ENCODE measurements around the gene ADSS2. TPM values are rescaled to one million over a fixed set of nuclear protein-coding genes. Genes with fewer than 3 reads are reported as not detected.

Gene ADSS2
- total RNA-seq, 1 experiment from 2014 or later = 90.2 TPM

DNA sequence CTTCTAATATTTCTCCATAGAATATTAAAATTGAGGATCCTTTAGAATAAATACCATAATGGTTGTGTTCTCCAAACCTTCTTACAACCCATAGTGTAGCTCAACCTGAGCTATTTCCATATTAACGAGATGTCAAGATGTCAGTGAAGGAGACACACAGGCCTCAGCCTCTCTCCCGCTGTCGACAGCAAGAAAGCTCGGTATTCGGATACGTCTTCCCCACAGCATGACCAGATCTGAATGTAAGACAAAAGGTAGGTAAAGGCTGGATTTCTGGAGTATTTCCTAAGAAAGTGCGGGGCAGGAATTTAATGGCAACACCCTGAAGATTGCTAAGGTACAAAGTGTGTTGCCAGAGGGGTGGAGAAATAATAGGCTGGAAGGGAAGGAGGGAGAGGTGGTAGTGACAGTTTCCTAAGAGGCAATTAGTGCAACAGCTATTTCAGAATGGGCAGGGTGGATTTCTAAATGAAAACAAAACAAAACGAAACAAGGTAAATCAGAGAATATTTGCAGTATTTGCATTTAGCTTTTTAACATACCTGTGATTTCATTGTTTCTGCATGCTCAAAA, 1.7 kb downstream of the ADSS2 start:
- Histone ChIP-seq H3K4me3 (peak overlapping the region; percentile 81), H3K9me3 (peaks cover 2% of the 10 kb centered on the region; the same call in 1 of the 2 replicates), H3K36me3 (peaks cover 39% of the 10 kb centered on the region), H3K27me3 (no peaks in the 10 kb centered on the region)
- DNase-seq = no peak

DNA sequence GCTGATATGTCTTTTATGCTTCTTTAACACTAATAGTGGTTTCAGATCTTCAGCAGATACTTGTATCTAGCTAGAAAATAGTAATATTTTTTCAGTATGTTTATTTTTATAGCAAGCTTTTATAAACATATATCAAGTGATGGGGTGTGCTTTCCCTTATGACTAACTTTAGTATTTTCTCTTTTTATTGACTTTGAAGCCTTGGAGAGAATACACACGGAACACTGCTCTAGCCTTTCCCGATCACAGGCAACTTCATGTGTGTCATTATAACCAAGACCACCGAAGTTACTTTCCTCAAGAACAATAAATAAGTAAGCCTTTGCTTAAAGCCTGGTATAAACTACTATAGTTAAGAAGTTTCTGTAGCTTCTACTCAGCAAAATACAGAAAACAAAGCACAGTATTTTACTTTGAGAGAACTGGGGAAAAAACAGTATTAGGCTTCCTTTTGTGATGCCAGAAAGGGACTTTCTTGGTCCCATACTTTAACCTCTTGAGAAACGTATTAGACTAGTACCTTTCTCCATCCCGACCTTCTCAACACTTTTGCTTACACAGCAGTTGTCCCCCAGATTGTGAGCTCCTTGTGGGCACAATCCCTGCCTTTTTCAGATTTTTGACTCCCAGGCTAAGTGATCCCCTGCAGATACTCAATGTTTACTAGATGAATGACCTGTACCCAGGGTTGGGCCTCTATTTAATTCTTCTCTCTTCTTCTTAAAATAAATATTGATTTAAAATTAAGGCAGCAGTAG, 3.3 kb downstream of the ADSS2 start:
- no peak for DNase-seq
- Histone ChIP-seq H3K27me3 (no peaks in the 10 kb centered on the region), H3K36me3 (peaks cover 45% of the 10 kb centered on the region), H3K9me3 (peaks cover 2% of the 10 kb centered on the region; the same call in 1 of the 2 replicates), H3K4me3 (no peak overlapping the region; the same call in 1 of the 2 replicates)

DNA sequence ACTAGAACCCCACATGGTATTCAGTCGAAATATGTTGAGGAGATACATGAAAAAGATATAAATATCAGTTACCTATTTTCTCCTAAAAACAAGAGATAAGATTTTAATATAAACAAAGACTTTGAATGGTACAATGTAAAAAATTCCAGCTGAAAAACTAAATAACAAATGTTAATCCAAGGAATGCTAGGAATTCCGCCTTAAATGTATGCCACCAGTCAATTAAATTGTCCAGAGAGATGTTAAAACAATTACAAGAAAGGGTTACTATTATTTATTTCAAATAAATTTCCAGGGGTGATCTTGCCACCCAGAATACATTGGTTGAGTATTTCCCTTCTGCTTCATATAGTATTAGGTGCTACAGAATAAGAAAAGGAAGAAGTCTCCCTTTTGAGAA, 4.2 kb downstream of the ADSS2 start:
- DNase-seq = no peak
- H3K4me3 ChIP-seq = no peak overlapping the region
- no peaks in the 10 kb centered on the region for H3K27me3 ChIP-seq
- peaks cover 50% of the 10 kb centered on the region for H3K36me3 ChIP-seq
- no peaks in the 10 kb centered on the region for H3K9me3 ChIP-seq

DNA sequence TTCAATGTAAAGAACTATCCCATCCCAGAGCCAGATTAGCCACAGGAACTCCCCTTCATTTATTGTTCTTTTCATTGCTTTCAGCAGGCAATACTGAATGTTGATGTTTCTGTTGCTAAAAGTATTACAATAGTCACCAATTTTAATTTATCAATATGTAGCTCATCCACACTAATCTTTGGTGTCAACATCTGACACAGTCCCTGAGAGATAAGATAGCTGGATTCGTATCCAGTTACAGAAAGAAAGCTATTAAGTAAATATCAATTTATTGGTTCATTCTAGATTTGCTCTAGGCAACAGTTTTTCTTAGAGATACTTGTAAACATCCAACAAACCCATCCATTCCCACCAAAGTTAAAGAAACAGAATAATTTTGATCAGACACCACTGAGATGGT, 4.7 kb downstream of the ADSS2 start:
- H3K9me3 ChIP-seq = no peaks in the 10 kb centered on the region
- no peaks in the 10 kb centered on the region for H3K27me3 ChIP-seq
- H3K4me3 ChIP-seq = no peak overlapping the region
- no peak for DNase-seq
- H3K36me3 ChIP-seq = peaks cover 55% of the 10 kb centered on the region

DNA sequence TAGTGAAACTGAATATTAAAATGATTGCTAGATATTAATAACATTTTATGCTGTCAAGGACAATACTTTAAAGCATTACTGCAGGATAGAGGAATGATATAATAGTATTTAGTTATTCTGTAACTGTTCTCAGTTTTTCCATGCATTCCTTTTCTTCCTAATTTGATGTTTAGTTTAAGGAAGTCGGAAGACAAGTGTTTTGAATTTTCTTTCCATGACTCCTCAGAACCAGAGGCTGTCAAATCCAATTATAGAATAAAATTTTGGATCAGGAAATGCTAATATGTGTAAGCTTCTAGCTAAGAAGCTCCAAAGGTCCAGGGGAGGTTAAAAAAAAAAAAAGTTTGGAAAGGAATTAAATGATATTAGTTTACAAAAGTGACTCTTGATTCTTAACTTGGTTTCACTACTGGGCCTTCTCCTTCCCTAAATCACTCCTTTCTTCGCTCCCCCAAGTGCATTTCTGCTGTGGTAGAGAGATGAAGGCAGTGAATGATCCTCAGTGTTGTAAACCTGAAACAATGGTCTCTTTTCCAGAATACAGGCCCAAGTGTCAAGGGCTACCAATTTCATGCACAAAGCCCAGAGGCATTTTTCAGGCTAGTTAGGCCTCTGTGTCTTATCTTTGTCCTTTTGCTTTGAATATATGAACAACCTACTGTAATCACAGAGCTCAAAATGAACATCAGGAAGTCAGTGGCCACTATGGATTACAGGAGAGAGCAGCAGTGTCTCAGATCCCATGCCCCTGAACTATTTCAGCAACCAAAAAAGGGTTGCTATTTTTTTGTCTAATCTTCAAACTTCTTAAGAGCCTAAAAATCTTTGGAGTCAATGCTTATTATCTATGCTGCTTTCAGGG, 6.2 kb downstream of the ADSS2 start:
- H3K36me3 ChIP-seq = peaks cover 53% of the 10 kb centered on the region
- DNase-seq = no peak
- no peak overlapping the region for H3K4me3 ChIP-seq
- no peaks in the 10 kb centered on the region for H3K9me3 ChIP-seq
- H3K27me3 ChIP-seq = no peaks in the 10 kb centered on the region

DNA sequence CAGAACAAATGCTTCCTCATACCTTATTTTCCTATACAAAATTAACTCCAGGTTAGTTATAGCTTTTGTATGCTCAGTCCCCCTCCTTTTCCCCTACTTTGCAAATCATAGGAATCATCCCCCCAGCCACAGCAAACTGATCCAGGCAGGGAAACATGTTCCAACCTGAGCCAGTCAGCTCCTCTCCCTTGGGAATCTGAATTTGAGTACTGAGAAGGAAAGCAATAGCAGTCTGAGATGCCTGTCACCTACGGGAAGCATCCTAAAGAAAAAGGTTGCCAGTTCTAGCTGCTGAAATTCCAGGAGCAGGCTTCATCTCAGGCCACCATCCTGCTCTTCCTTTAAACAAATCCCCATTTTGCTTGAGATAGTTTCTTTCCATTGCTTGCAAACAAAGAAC, 6.9 kb downstream of the ADSS2 start:
- Histone ChIP-seq H3K9me3 (no peaks in the 10 kb centered on the region), H3K36me3 (peaks cover 46% of the 10 kb centered on the region), H3K4me3 (no peak overlapping the region), H3K27me3 (no peaks in the 10 kb centered on the region)
- DNase-seq = no peak

DNA sequence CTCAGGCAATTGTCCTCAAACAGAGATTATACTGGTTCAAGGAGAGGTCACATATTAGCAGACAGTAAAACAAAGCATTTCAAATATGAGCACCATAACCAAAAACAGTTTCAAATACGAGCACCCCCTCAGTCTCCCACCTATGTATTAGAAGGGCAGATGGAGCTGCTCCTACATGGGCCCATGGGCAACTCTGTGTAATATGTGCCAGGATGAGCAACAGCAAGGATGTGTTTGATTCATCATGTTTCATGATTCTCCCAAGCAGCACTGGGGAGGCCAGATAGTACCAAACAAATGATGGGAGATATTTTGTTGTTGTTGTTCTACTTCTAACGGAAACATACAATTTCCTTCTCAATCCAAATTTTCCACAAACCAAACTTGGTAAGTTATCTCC, 8.9 kb downstream of the ADSS2 start:
- H3K4me3 ChIP-seq = no peak overlapping the region
- H3K27me3 ChIP-seq = no peaks in the 10 kb centered on the region
- H3K36me3 ChIP-seq = peaks cover 31% of the 10 kb centered on the region
- H3K9me3 ChIP-seq = no peaks in the 10 kb centered on the region
- DNase-seq = no peak

DNA sequence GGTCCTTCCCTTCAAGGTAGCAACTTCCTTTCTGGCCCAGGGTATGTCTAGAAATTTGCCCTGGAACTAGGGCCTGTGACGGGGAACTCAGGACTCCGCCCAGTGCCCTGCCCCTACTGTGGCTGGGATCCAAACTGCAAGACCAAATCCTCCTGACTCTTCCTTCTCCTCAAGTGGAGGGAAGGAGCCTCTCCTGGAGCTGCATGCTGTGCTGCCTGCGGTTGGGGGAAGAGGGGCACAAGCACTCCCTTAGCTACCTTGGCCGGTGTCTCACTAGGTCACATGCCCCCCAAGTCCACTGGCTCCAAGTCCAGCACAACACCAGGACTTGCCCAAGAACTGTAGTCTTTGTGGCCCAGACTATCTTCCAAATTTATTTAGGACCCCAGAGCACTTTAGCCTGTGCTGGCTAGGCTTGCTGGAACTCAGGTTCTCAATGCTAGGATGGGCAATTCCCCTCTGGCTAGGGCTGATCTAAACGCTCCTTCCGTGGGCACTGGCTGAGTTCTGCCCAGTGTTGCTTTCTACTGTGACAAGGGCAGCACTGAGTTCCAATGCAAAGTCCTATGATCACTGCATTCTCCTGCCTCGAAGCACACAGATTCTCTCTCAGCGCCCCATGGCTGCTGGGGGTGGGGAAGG, 12.2 kb downstream of the ADSS2 start:
- peak; percentile 34 for DNase-seq
- Histone ChIP-seq H3K9me3 (no peaks in the 10 kb centered on the region), H3K36me3 (peaks cover 36% of the 10 kb centered on the region), H3K4me3 (no peak overlapping the region), H3K27me3 (no peaks in the 10 kb centered on the region)

DNA sequence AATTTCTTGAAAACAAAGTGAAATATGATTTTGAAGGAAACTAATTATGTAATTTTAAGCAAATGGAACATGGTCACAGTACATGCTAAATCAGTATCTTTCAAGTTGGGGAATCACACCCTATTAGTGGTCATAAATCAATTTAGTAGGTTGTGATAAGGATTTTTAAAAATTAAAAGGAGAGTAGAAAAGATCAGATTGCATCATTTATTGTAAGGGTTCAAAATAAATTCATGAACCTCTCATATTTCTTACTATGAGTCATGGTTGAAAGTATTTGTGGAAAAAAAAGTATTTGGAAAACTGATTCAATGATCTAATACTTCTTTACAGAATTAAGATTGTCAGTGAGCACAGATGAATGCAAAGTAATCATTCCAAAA, 14.6 kb downstream of the ADSS2 start:
- no peak overlapping the region for H3K4me3 ChIP-seq
- no peaks in the 10 kb centered on the region for H3K27me3 ChIP-seq
- peaks cover 31% of the 10 kb centered on the region for H3K36me3 ChIP-seq
- no peaks in the 10 kb centered on the region for H3K9me3 ChIP-seq
- DNase-seq = no peak

DNA sequence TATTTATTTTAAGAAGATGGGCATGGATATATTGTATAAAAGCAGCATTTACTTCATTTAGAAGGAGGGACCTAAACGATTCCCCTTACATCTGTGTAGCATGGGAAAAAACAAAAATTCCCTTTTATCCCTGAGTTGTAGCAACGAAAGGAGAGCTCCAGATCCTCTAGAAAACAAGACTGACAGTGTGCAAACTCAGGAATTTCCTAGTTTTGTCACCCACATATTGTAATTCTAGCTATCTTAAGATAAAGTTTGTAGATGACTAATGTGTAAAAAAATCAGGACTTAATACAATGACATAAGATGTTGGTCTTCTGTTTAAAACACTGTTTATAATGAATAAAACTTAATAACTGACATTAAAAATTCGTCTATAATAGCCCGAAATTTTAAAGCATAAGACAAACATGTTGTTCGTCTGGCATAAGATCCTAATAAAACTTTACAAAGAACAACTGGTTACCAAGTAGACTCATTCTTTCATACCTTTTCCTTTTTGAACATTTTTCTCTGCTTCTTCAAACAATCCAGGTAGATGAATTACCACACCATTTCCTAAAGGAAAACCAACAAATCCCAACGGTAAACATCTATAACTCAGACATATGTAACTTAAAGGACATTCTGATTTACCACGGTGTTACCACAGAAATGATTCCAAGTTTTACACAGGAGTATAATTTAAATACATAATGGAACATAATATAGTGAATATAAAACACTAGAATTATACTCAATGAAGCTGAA, 15.2 kb downstream of the ADSS2 start:
- H3K9me3 ChIP-seq = no peaks in the 10 kb centered on the region
- no peak overlapping the region for H3K4me3 ChIP-seq
- H3K36me3 ChIP-seq = peaks cover 36% of the 10 kb centered on the region
- no peak for DNase-seq
- no peaks in the 10 kb centered on the region for H3K27me3 ChIP-seq

DNA sequence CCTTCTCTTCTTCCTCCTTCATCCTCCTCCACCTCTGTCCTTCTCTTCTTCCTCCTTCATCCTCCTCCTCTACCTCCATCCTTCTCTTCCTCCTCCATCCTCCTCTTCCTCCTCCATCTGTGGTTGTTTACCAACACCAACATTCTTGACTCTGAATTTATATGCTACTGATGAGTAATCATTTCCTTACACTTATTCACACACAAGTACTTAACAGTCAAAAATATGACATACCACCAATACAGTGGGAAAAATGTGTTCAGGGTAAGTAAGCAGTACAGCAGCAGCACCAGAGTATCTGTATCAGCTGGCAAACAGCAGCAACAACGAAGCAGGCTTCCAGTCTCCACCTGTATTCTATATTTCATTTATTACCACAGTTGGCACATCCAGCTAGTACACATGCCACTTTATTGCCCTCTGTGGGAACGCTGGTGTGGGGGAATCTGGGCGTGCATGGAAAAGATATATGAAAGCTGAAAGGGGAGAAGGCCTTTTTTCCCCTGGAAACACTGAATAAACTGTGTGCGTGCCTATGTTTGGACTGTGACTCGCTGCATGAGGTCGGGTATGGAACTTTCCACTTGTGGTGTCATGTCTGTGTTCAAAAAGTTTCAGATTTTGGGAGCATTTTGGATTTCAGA, 16.0 kb downstream of the ADSS2 start:
- peaks cover 43% of the 10 kb centered on the region for H3K36me3 ChIP-seq
- peak; percentile 66 for DNase-seq
- no peaks in the 10 kb centered on the region for H3K27me3 ChIP-seq
- no peak overlapping the region for H3K4me3 ChIP-seq
- no peaks in the 10 kb centered on the region for H3K9me3 ChIP-seq

DNA sequence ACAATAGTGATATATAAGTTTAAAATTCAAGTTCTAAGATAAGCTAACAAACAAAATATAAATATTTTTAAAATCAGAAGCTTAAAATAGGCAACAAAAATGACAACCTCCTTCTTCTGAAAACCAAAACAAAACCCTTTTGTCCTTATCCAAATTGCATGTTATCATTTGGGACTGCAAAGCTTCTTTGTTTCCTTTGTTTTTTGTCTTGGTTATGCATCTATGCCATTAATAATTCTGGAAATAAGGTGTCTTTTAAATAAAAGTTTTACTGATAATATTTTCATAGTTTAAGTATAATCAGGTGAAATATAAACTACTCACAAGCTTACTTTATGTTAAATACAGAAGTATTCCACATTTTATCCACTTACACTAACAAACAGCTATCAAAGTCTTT, 20.5 kb downstream of the ADSS2 start:
- Histone ChIP-seq H3K36me3 (peaks cover 50% of the 10 kb centered on the region), H3K27me3 (no peaks in the 10 kb centered on the region), H3K4me3 (no peak overlapping the region), H3K9me3 (no peaks in the 10 kb centered on the region)
- DNase-seq = no peak

DNA sequence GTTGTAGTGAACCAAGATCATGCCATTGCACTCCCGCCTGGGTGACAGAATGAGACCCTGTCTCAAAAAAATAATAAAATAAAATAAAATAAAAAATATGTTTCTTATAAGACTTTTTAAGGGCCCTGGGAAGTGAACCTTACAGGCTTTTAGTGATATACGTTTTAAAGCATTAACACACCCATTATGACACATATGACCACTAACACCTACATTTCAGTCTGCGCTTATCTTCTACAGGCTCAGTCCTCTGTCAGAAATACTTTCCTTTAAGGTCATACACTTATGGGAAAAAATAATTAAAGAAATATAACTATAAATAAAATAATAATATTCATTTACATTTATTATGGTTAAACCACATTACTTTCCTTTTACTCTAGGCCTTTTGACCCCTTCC, 21.9 kb downstream of the ADSS2 start:
- Histone ChIP-seq H3K36me3 (peaks cover 52% of the 10 kb centered on the region), H3K27me3 (no peaks in the 10 kb centered on the region), H3K4me3 (no peak overlapping the region), H3K9me3 (no peaks in the 10 kb centered on the region)
- no peak for DNase-seq

DNA sequence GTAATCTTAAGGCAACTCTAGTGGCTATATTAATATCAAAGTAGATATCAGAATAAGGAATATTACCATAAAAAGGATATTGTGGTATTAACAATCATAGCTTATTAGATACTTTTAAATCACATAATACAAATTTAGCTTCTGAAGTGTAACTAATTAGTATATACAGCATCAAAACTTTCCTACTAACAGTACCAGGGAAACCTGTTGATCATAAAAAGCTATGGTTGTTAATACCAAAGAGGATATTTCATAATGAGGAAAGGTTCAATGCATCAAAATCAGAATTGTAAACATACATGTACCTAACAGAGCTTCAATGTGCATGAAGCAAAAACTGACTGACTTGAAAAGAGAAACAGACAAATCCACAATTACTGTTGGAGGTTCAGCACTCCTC, 24.1 kb downstream of the ADSS2 start:
- Histone ChIP-seq H3K36me3 (peaks cover 56% of the 10 kb centered on the region), H3K27me3 (no peaks in the 10 kb centered on the region), H3K9me3 (no peaks in the 10 kb centered on the region), H3K4me3 (no peak overlapping the region)
- DNase-seq = no peak

DNA sequence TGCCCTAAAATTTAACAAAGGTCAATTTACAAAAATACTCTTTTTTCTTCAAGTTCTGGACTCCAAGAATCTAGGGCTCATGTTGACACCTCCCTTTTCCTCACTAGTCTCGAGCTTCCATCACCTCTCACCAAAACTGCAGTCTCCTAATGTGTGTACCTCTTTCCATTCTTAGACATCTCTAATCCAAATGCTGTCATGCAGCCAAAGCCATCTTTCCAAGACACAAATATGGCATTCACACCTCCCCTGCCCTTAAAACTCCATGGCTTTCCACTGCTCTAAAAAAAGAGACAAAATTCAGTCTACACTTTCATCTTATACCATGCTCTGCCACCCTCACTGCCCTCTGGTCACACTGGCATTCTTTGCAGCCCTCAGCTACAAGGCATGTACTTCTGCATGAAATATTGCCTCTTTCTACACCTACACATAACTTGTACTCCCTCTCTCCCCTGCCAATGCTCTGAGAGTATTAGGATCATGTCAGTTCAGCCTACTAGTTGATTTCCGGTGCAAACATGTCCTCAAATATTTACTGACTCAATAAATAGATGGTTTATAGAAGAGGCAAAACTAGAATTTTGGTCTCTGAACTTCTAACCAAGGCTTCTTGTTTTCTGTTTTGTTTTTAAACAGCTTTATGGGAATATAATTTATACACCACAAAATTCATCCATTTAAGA, 26.9 kb downstream of the ADSS2 start:
- no peak overlapping the region for H3K4me3 ChIP-seq
- H3K36me3 ChIP-seq = peaks cover 58% of the 10 kb centered on the region
- no peaks in the 10 kb centered on the region for H3K9me3 ChIP-seq
- no peak for DNase-seq
- H3K27me3 ChIP-seq = no peaks in the 10 kb centered on the region

All from MG63 (cell line).